Endometrial microvascular endothelial cells (primary cell): ENCODE measurements around the gene PLIN1. TPM values are rescaled to one million over a fixed set of nuclear protein-coding genes. Genes with fewer than 3 reads are reported as not detected.

Experiments used
- in situ Hi-C: cut with HindIII; loops from 2 replicates; pipeline ENCODE4 v1.10.0; 2017; ENCODE audit warnings: low sequenced_read_pairs, low pct_unique_long_range_greater_than_20kb; ENCODE audit errors: inconsistent ontology term
- total RNA-seq: library from RNA; depleted of rRNA; stranded (reverse); fragments of >200 nt; gene quantifications from one replicate; pipeline ENCODE4 v1.2.3, GENCODE V29; 2015; ENCODE audit errors: inconsistent ontology term

The PLIN1 gene
- total RNA-seq, 1 donor from 2014 or later: 0.19 TPM

GRCh38 chr15:89673165-89673512 lies 6.0 kb downstream of the PLIN1 start:
- in situ Hi-C loops: no loop called here

GRCh38 chr15:89672221-89673164 lies 6.7 kb downstream of the PLIN1 start:
- in situ Hi-C loops: no loop called here

GRCh38 chr15:89671687-89672086 lies 7.5 kb downstream of the PLIN1 start:
- in situ Hi-C loops: no loop called here

- in situ Hi-C loops: no loop called here
Measured at GRCh38 chr15:89670971-89671560, 8.1 kb downstream of the PLIN1 start.

GRCh38 chr15:89669941-89670340 lies 9.2 kb downstream of the PLIN1 start:
- in situ Hi-C loops: no loop called here

- in situ Hi-C loops: no loop called here
Measured at GRCh38 chr15:89669309-89669865, 9.8 kb downstream of the PLIN1 start.

GRCh38 chr15:89668171-89668570 lies 11.0 kb downstream of the PLIN1 start:
- in situ Hi-C loops: no loop called here

GRCh38 chr15:89667706-89667960 lies 11.5 kb downstream of the PLIN1 start:
- in situ Hi-C loops: no loop called here

- in situ Hi-C loops: no loop called here
Measured at GRCh38 chr15:89666858-89667705, 12.1 kb downstream of the PLIN1 start.

- in situ Hi-C loops: no loop called here
Measured at GRCh38 chr15:89666184-89666857, 12.8 kb downstream of the PLIN1 start.

GRCh38 chr15:89665449-89666181 lies 13.6 kb downstream of the PLIN1 start:
- in situ Hi-C loops: no loop called here

- in situ Hi-C loops: no loop called here
Measured at GRCh38 chr15:89664441-89665350, 14.5 kb downstream of the PLIN1 start.

GRCh38 chr15:89662893-89663626 lies 16.1 kb downstream of the PLIN1 start:
- in situ Hi-C loops: no loop called here

- in situ Hi-C loops: no loop called here
Measured at GRCh38 chr15:89660556-89660955, 18.6 kb downstream of the PLIN1 start.

- in situ Hi-C loops: no loop called here
Measured at GRCh38 chr15:89659295-89659694, 19.9 kb downstream of the PLIN1 start.

- in situ Hi-C loops: no loop called here
Measured at GRCh38 chr15:89657686-89658200, 21.4 kb downstream of the PLIN1 start.
